Thymus (tissue), 11 donors: ENCODE data around the gene SPACA7. TPM values are rescaled to one million over a fixed set of nuclear protein-coding genes. Genes with fewer than 3 reads are reported as not detected.

Source experiments
- DNase-seq, 9 donors: peaks; one replicate each; pipeline ENCODE4 v3.0.0-alpha.2; 2013; ENCODE audit warnings: low spot score in 9 of 9, low read depth in 6 of 9, missing footprints in 1 of 9
- H3K27ac ChIP-seq, 2 donors: one replicate each; pipeline ENCODE4 v1.5.1; 2013; ENCODE audit warnings: control low read depth in 1 of 2, low read depth in 1 of 2, low read length in 1 of 2, mild to moderate bottlenecking in 1 of 2, moderate library complexity in 1 of 2
- H3K27me3 ChIP-seq, 2 donors: one replicate each; pipeline ENCODE4 v1.5.1; 2013; ENCODE audit warnings: low read length in 1 of 2; ENCODE audit not compliant: control insufficient read depth in 2 of 2, insufficient read depth in 1 of 2
- H3K36me3 ChIP-seq, 2 donors: one replicate each; pipeline ENCODE4 v1.5.1; 2013; ENCODE audit warnings: low read length in 1 of 2, mild to moderate bottlenecking in 1 of 2, moderate library complexity in 1 of 2; ENCODE audit not compliant: control insufficient read depth in 2 of 2, insufficient read depth in 2 of 2
- H3K4me1 ChIP-seq, 2 donors: one replicate each; pipeline ENCODE4 v1.5.1; 2013; ENCODE audit warnings: low read length in 2 of 2; ENCODE audit not compliant: control insufficient read depth in 2 of 2, insufficient read depth in 2 of 2
- H3K4me3 ChIP-seq, 2 donors: one replicate each; pipeline ENCODE4 v1.5.1; 2013; ENCODE audit warnings: low read length in 2 of 2, control low read depth in 1 of 2, mild to moderate bottlenecking in 1 of 2
- H3K9me3 ChIP-seq, 2 donors: one replicate each; pipeline ENCODE4 v1.5.1; 2013; ENCODE audit warnings: low read length in 1 of 2, mild to moderate bottlenecking in 1 of 2; ENCODE audit not compliant: control insufficient read depth in 2 of 2, insufficient read depth in 1 of 2
- WGBS: extraction: QIAGEN DNeasy Blood & Tissue Kit; methylation state at CpG from one replicate; pipeline ENCODE4 v1.1.7; 2013; 5-methylcytosine and 5-hydroxymethylcytosine counted together
- polyA plus RNA-seq: library from polyadenylated mRNA; stranded (reverse); fragments of 200-250 nt; gene quantifications from one replicate; pipeline ENCODE4 v1.2.3, GENCODE V29; 2013
- total RNA-seq: library from RNA; stranded (reverse); fragments of 120-200 nt; gene quantifications from one replicate; pipeline ENCODE4 v1.2.4, GENCODE V29; 2013
- donor health status: healthy.

Gene SPACA7
- total and polyA plus RNA-seq, 2 donors: not detected

DNA sequence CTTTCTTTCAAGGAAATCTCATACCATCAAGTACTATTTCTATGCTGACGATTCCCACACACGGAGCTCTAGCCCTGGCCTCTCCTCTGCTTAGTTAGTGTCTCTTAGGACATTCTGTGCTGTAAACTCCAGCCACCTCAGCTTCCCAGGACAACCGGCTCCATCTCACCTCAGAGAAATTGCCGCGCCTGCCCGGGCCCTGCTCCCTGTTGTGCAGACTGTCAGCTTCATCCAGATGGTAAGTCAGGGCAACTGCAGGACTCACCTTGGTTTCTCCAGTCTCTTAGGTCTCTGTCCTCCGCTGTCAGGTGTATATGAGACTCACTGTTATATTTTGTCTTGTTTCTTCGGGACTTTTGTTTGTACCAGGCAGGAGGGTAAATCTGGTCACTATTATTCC is 98.7 kb downstream of the SPACA7 start:
- Histone ChIP-seq H3K27ac (no peak overlapping the region), H3K4me3 (no peak overlapping the region), H3K9me3 (no peaks in the 10 kb centered on the region), H3K36me3 (no peaks in the 10 kb centered on the region), H3K27me3 (no peaks in the 10 kb centered on the region), H3K4me1 (no peaks in the 10 kb centered on the region)
- 93% methylated on average over 8 of the region's 8 CpGs for WGBS
- DNase-seq: no peak

DNA sequence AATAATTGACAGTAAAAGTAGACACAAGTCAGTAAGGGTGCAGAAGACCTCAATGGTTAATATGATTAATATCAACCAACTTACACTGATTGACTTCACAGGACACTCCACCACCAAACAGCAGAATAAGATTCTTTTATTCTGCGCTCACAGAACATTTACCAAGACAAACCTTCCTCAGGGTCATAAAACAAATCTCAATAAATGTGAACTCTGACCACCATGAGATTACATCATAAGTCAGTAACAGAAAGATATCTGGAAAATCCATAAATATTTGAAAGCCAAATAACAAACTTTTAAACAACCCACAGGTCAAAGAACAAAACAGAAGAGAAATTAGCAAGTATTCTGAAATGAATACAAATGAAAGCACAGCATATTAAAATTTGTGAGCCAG is 99.7 kb downstream of the SPACA7 start:
- WGBS: 100% methylated on average over 1 of the region's 1 CpG
- no peaks in the 10 kb centered on the region for H3K27me3 ChIP-seq
- no peaks in the 10 kb centered on the region for H3K36me3 ChIP-seq
- H3K4me3 ChIP-seq: no peak overlapping the region
- H3K4me1 ChIP-seq: no peaks in the 10 kb centered on the region
- no peak for DNase-seq
- H3K9me3 ChIP-seq: no peaks in the 10 kb centered on the region
- no peak overlapping the region for H3K27ac ChIP-seq

DNA sequence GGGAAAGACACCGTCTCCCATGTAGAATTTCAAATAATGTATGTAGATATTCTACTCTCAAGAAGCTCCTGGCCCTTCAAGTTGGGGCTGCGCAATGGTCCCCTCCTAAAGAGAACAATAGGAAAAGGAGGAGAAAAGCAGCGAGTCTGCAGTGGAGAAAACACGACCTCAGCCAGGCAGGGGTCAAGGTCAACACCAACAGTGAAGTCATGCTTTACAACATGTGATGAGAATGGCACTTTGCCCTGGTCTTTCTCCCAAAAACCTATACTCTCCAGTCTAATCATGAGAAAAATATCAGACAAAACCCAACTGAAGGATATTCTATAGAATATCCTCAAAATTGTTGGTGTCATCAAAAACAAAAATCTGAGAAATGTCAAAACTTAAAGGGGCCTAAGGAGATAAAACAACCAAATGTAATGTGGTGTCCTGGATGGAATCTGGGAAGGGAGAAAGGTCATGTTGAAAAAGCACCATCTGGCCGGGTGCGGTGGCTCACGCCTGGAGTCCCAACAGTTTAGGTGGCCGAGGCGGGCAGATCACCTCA is 101.0 kb downstream of the SPACA7 start:
- no peak for DNase-seq
- 94% methylated on average over 9 of the region's 9 CpGs for WGBS
- no peaks in the 10 kb centered on the region for H3K27me3 ChIP-seq
- no peaks in the 10 kb centered on the region for H3K36me3 ChIP-seq
- no peak overlapping the region for H3K4me3 ChIP-seq
- no peak overlapping the region for H3K27ac ChIP-seq
- no peaks in the 10 kb centered on the region for H3K9me3 ChIP-seq
- no peaks in the 10 kb centered on the region for H3K4me1 ChIP-seq

DNA sequence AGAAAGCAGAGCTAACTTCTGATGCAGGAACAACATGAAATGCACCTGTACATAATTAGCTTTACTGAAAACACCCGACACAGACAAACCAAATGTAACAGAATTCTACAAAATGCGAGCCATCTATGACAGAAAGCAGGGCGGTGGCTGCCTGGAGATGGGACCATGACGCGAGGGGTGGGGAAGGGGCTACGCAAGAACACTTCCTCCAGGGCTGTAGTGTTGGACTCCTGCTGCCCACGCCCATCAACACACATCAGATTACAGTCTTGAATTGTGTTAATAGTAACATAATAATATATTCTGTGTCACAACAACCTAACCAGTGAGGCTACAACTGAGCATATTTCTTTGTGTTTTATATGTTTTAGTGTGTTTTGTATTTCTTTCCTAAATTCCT is 103.2 kb downstream of the SPACA7 start:
- 96% methylated on average over 7 of the region's 7 CpGs for whole genome bisulfite sequencing
- no peak overlapping the region for H3K27ac ChIP-seq
- DNase-seq: no peak
- no peaks in the 10 kb centered on the region for H3K9me3 ChIP-seq
- H3K4me1 ChIP-seq: no peaks in the 10 kb centered on the region
- H3K4me3 ChIP-seq: no peak overlapping the region
- H3K36me3 ChIP-seq: no peaks in the 10 kb centered on the region
- H3K27me3 ChIP-seq: no peaks in the 10 kb centered on the region

DNA sequence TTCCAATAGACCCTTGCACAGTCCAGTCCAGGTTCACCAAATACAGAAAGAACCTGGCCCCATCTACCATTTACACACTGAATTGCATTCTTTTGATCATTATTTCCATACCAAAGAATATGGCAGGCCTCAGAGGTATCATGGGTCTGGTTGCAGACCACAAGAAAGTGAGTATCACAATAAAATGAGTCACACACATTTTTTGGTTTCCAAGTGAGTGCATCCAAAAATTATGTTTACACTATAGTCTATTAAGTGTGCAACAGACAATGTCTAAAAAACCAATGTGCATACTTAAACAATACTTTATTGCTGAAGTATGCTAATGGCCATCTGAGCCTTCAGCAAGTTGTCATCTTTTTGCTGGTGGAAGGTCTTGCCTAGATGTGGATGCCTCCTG is 105.3 kb downstream of the SPACA7 start:
- H3K4me1 ChIP-seq: no peaks in the 10 kb centered on the region
- peaks cover 3 to 4% of the 10 kb centered on the region in 2 donors for H3K36me3 ChIP-seq
- H3K27me3 ChIP-seq: no peaks in the 10 kb centered on the region
- no peak overlapping the region for H3K4me3 ChIP-seq
- H3K9me3 ChIP-seq: no peaks in the 10 kb centered on the region
- no peak overlapping the region for H3K27ac ChIP-seq
- DNase-seq: no peak

DNA sequence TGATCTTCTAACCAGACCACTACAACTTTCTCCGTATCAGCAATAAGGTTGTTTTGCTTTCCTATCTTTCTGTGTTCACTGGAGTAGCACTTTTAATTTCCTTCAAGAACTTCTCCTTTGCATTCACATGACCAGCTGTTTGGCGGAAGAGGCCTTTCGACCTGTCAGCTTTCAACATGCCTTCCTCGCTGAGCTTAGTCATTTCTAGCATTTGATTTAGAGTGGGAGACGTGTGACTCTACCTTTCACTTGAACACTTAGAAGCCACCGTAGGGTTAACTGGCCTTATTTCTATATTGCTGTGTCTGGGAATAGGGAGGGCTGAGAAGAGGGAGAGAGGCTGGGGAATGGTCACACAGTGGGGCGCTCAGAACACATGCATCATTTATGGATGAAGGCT is 107.1 kb downstream of the SPACA7 start:
- no peaks in the 10 kb centered on the region for H3K9me3 ChIP-seq
- no peaks in the 10 kb centered on the region for H3K4me1 ChIP-seq
- no peak overlapping the region for H3K27ac ChIP-seq
- peaks cover 4 to 5% of the 10 kb centered on the region in 2 donors for H3K36me3 ChIP-seq
- DNase-seq: no peak
- 92% methylated on average over 7 of the region's 7 CpGs for WGBS
- H3K4me3 ChIP-seq: no peak overlapping the region
- H3K27me3 ChIP-seq: no peaks in the 10 kb centered on the region

Other genes with a start within 250 kb of the SPACA7 start
- 16.3 TPM for gene TUBGCP3, start 211.8 kb downstream of the SPACA7 start, total RNA-seq
- 16.3 TPM for gene TUBGCP3, start 211.8 kb downstream of the SPACA7 start, polyA plus RNA-seq